Muscle layer of duodenum (tissue), 2 donors: ENCODE measurements around the gene GRID1.
"Not testable (repeated sequence)": the region's sequence is repeated elsewhere in the genome, so short reads cannot be mapped to it uniquely, and the experiment has no call there.

Experiments used
- H3K27ac ChIP-seq: one replicate; pipeline ENCODE4 v1.7.0; 2013; ENCODE audit warnings: mild to moderate bottlenecking, low read length
- H3K27me3 ChIP-seq: one replicate; pipeline ENCODE4 v1.7.0; 2013; ENCODE audit warnings: low read depth, mild to moderate bottlenecking, control low read depth, low read length
- H3K36me3 ChIP-seq, 2 donors: one replicate each; pipeline ENCODE4 v1.7.0; 2013; ENCODE audit warnings: low read length in 2 of 2, control low read depth in 1 of 2, mild to moderate bottlenecking in 1 of 2; ENCODE audit not compliant: insufficient read depth in 2 of 2, control insufficient read depth in 1 of 2
- H3K4me1 ChIP-seq, 2 donors: one replicate each; pipeline ENCODE4 v1.7.0; 2013; ENCODE audit warnings: low read length in 2 of 2, mild to moderate bottlenecking in 2 of 2, control low read depth in 1 of 2, moderate library complexity in 1 of 2; ENCODE audit not compliant: insufficient read depth in 2 of 2, control insufficient read depth in 1 of 2
- H3K4me3 ChIP-seq, 2 donors: one replicate each; pipeline ENCODE4 v1.7.0; 2013; ENCODE audit warnings: low read length in 2 of 2, low read depth in 1 of 2, mild to moderate bottlenecking in 1 of 2
- H3K9me3 ChIP-seq, 2 donors: one replicate each; pipeline ENCODE4 v1.7.0; 2013; ENCODE audit warnings: low read length in 2 of 2, control low read depth in 1 of 2, mild to moderate bottlenecking in 1 of 2; ENCODE audit not compliant: control insufficient read depth in 1 of 2
- donor health status: healthy.

Gene GRID1

DNA sequence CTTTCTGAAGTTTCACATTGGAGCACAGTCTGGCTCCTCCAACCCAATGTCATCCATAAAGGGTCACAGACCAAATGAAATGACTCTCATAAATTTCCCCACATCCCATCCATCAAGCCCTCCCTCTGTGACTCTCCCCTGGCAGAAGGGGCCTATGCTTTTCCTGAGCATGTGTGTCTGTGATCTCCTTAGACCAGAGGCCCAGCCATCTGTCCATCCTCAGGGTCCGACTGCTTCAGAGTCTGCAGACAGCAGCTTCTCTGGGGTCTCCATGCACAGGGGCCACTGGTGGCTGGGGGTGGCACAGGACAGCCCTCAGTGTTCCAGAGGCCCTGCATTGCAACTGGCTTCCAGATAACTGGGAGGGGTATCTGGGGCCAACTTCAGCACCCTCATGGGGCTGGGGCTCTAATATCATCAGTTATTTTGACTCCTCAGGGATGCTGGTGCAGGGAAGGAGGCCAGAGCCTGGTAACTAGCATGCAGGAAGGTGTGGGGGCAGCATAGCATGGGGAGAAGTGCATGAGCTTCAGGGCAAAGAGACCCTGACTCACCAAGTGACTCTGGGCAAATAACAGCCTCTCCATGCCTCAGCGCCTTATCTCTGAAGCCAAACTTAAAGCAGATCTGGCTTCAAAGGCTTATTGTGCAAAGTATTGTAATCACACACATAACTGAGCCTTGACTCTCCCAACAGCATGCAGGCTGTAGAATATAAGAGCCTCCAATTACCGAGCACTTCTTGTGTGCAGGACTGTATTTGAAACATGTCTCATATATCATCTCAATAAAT, 266.9 kb downstream of the GRID1 start:
- H3K4me1 ChIP-seq = no peaks in the 10 kb centered on the region
- H3K27me3 ChIP-seq = no peaks in the 10 kb centered on the region

DNA sequence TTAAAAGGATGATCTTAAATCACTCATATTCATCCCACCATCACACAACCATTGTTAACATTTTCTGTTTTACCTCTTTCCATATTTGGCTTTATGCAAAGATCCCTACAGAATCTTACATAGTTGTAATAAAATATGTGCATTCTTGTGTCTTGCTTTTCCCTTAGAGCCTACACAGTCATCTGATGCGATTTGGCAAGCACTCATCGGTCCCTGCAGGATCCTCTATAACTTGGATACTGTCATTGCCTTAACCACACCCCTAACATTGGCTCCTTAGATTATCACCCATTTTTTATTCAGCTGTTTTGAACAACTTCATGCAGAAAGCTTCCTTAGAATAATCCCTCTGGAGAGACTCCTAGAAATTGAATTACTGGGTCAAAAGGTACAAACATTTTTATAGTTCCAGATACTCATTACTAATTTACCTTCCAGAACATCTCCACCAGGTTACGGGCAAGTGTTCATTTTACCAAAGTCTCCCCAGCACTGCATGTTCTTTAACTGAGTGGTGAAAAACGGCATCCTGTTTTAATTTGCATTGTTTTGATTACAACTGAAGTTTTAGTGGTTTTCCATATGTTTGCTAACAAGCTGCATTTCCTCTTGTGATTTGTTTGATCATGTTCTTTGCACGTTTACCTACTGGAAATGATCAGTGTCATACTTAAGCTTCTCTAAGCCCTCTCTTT, 268.3 kb downstream of the GRID1 start:
- Histone ChIP-seq H3K36me3 (no peaks in the 10 kb centered on the region), H3K9me3 (no peaks in the 10 kb centered on the region), H3K4me1 (no peaks in the 10 kb centered on the region), H3K4me3 (no peak overlapping the region), H3K27ac (no peak overlapping the region), H3K27me3 (no peaks in the 10 kb centered on the region)

More for the DNA sequence above, 266.9 kb downstream of the GRID1 start:
- H3K36me3 ChIP-seq = no peaks in the 10 kb centered on the region
- no peak overlapping the region for H3K4me3 ChIP-seq
- no peak overlapping the region for H3K27ac ChIP-seq
- H3K9me3 ChIP-seq = no peaks in the 10 kb centered on the region

DNA sequence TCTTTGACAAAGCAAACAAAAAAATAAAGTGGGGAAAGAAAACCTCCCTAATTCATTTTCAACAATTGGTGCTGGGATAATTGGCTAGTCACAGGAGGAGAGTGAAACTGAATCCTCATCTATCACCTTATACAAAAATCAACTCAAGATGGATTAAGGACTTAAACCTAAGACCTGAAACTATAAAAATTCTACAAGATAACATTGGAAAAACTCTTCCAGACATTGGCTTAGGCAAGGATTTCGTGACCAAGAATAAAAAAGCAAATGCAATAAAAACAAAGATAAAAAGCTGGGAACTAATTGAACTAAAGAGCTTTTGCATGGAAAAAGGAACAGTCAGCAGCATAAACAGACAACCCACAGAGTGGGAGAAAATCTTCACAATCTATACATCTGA, 271.5 kb downstream of the GRID1 start:
- H3K36me3 ChIP-seq, H3K4me3 ChIP-seq, H3K4me1 ChIP-seq, H3K27me3 ChIP-seq, H3K27ac ChIP-seq, H3K9me3 ChIP-seq: not testable (repeated sequence)

DNA sequence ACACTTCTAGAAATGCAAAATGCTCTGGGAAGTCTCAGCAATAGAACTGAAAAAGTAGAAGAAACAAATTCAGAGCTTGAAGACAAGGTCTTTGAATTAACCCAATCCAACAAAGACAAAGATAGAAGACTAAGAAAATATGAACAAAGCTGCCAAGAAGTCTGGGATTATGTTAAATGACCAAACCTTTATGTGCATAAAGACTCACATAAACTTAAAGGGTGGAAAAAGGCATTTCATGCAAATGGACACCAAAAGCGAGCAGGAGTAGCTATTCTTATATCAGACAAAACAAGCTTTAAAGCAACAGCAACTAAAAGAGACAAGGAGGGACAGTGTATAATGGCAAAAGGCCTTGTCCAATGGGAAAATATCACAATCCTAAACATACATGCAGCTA, 274.3 kb downstream of the GRID1 start:
- not testable (repeated sequence) for H3K9me3 ChIP-seq, H3K27me3 ChIP-seq, H3K4me1 ChIP-seq, H3K27ac ChIP-seq, H3K36me3 ChIP-seq, H3K4me3 ChIP-seq

DNA sequence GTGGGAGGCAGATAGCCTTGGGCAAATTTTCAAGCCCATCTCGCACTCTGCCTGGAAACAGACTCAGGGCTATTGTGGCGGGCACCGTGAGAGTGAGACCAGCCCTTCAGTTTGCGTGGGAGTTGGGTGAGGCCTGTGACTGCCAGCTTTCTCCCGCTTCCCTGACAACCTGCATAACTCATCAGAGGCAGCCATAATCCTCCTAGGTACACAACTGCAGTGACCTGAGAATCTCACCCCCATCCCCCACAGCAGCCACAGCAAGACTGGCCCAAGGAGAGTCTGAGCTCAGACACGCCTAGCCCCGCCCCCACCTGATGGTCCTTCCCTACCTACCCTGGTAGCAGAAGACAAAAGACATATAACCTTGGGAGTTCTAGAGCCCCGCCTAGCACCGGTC, 275.4 kb downstream of the GRID1 start:
- no peaks in the 10 kb centered on the region for H3K9me3 ChIP-seq
- no peaks in the 10 kb centered on the region for H3K4me1 ChIP-seq
- H3K27me3 ChIP-seq = no peaks in the 10 kb centered on the region
- H3K4me3 ChIP-seq = no peak overlapping the region
- no peaks in the 10 kb centered on the region for H3K36me3 ChIP-seq
- H3K27ac ChIP-seq = no peak overlapping the region

DNA sequence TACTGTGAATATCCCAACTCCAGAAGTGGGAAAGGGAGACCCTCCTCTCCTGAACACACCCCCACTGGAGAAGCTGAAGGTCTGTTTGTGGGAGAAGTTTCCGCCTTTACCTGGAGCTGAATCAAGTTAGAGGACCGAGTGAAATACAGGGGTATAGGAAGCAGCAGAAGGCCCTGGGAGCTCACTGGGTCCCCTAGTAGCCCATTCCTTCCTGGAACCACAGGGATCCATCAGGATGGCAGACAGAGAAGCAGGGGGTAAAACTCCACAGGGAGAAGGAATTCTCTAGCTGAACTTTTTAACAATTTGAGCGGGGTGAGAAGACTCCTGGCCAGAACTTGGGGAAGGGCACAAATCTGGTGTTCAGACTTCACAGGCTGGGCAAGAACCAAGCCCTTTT, 275.8 kb downstream of the GRID1 start:
- Histone ChIP-seq H3K9me3 (no peaks in the 10 kb centered on the region), H3K27ac (no peak overlapping the region), H3K36me3 (no peaks in the 10 kb centered on the region), H3K27me3 (no peaks in the 10 kb centered on the region), H3K4me3 (no peak overlapping the region), H3K4me1 (no peaks in the 10 kb centered on the region)

DNA sequence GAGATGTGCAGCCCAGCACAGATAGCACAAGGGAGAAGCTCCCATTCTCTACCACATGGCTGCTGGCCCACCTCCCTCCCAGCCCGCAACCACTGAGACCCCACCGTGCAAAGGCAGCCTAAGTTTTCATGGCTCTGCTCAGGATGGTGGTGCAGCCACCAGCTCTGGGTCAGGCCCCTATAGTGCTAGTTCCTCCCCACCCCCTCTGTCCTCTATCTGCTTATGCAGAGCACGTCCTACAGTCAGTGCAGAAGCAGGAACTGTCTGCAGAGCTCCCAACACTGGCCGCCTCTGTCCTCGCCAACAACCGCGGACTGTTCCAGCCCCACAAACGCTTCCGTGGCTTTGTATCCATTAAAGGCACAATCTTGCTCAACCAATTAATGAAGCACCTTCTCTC, 278.9 kb downstream of the GRID1 start:
- no peak overlapping the region for H3K27ac ChIP-seq
- H3K4me3 ChIP-seq = no peak overlapping the region
- H3K4me1 ChIP-seq = no peaks in the 10 kb centered on the region
- H3K9me3 ChIP-seq = no peaks in the 10 kb centered on the region
- H3K36me3 ChIP-seq = no peaks in the 10 kb centered on the region
- H3K27me3 ChIP-seq = no peaks in the 10 kb centered on the region

DNA sequence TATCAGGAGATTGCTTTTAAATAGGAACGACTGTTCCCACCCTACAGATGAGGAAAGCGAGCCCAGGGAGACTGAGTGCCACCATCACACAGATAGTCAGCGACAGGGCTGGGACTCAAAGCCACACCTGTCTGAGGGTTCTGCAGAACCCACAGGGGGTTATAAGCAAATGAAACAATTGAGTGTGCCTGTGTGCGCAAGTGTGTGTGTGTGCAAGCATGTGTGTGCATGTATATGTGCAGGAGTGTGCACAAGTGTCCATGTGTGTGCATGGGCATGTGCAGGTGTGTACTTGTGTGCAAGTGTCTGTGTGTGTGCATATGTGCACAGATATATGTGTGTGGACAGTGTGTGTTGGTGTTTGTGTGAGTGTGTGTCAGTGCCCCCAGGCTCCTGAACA, 280.2 kb downstream of the GRID1 start:
- H3K4me1 ChIP-seq = no peaks in the 10 kb centered on the region
- H3K27ac ChIP-seq = no peak overlapping the region
- H3K36me3 ChIP-seq = no peaks in the 10 kb centered on the region
- no peaks in the 10 kb centered on the region for H3K9me3 ChIP-seq
- no peaks in the 10 kb centered on the region for H3K27me3 ChIP-seq
- no peak overlapping the region for H3K4me3 ChIP-seq

DNA sequence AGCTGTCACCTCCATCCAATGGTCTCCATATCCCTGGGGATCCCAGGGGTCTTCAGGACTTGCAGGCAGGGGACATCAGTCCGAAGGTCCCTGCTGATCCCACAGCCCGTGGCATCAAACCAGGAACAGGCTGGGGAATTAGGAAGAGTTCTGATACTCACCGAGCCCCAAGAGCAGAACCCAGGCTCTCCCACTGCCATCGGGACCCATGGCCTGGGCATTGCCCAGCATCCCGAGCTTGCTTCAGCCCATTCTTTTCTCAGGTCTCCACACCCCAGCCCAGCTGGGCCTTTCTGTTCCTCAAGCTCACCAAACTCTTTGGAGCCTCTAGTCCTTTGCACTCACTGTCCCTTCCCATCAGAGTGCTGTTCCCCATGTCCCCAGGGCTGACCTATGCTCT, 280.9 kb downstream of the GRID1 start:
- Histone ChIP-seq H3K4me1 (no peaks in the 10 kb centered on the region), H3K27ac (no peak overlapping the region), H3K4me3 (no peak overlapping the region), H3K9me3 (no peaks in the 10 kb centered on the region), H3K36me3 (no peaks in the 10 kb centered on the region), H3K27me3 (no peaks in the 10 kb centered on the region)

DNA sequence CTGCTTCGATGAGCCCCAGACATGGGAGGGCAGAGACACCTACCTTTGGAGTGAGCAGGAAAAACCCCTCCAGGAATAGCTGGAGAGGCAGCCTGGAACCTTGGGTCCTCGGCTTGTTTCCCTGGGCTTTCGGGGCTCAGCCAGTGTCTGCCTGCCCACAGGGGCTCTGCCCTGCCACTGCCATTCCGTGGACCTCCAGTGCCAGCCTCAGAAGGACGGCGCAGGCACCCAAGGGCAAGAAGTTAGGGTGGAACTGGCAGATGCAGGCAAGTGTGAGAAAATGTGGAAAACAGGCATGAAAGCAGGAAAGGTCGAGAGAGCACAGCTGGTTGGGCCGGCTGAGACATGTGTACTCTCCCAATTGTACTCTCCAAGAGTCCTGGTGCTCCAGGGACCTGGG, 281.5 kb downstream of the GRID1 start:
- no peaks in the 10 kb centered on the region for H3K9me3 ChIP-seq
- H3K4me3 ChIP-seq = no peak overlapping the region
- no peaks in the 10 kb centered on the region for H3K27me3 ChIP-seq
- no peaks in the 10 kb centered on the region for H3K4me1 ChIP-seq
- H3K27ac ChIP-seq = no peak overlapping the region
- no peaks in the 10 kb centered on the region for H3K36me3 ChIP-seq

DNA sequence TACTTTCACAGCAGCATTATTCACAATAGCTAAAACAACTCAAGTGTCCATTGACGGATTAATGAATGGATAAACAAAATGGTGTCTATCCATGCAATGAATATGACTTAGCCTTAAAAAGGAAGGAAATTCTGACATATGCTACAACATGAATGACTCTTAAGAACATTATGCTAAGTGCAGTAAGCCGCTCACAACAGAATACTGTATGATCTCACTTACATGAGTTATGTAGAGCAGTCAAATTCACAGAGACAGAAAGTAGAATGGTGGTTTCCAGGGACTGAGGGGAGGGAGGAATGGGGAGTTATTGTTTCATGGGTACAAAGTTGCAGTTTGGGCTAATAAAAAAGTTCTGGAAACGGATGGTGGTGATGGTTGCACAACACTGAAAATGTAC, 282.0 kb downstream of the GRID1 start:
- Histone ChIP-seq H3K27ac (no peak overlapping the region), H3K4me3 (no peak overlapping the region), H3K27me3 (no peaks in the 10 kb centered on the region), H3K36me3 (no peaks in the 10 kb centered on the region), H3K4me1 (no peaks in the 10 kb centered on the region), H3K9me3 (no peaks in the 10 kb centered on the region)
